ENCODE results near the gene RNU6-9.

RNU6-9 gene

DNA sequence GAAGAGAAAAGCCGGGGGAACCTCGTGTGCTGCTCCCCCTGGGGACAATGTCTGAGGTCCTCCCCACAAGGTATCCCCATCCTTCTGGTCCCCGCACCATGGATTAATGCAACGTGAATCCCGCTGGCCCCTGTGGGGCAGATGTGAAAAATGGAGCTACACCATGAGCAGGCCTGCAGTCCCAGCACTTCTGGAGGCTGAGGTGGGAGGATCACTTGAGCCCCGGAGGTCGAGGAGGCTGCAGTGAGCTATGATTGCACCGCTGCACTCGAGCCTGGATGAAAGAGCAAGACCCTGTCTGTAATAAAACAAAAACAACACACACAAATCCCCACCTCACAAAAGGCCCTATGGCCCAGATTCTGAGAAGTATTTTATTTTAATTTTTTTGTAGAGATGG, 35.0 kb upstream of the RNU6-9 start:
- Histone ChIP-seq H3K9me3 (ENCODE audit: insufficient read depth, low read length) (no peaks in the 10 kb centered on the region), H3F3A (ENCODE audit: insufficient read depth) (no peaks in the 10 kb centered on the region), H3K36me3 (ENCODE audit: low read length) (no peaks in the 10 kb centered on the region), H3K4me2 (ENCODE audit: low read depth, low read length, poor library complexity, severe bottlenecking) (no peak overlapping the region), H4K20me1 (ENCODE audit: low read depth, low read length) (no peaks in the 10 kb centered on the region), H3K9me2 (replicated peaks; ENCODE audit: insufficient read depth, low read length) (no peaks in the 10 kb centered on the region), H3K9ac (ENCODE audit: low read length) (no peak overlapping the region), H3K79me2 (ENCODE audit: insufficient read depth, low read length) (no peaks in the 10 kb centered on the region), H3K27ac (ENCODE audit: low read depth, low read length) (no peak overlapping the region), H2AFZ (ENCODE audit: low read depth, low read length, severe bottlenecking) (no peak overlapping the region), H3K27me3 (ENCODE audit: low read length) (no peaks in the 10 kb centered on the region), H3K4me3 (ENCODE audit: insufficient read depth, low read length, poor library complexity, severe bottlenecking) (no peak overlapping the region)
- TF ChIP-seq EZH2phosphoT487 (conservative IDR thresholded peaks at IDR 0.05; ENCODE audit: low read length) (no peak), CTCF (IDR thresholded peaks at IDR 0.05; ENCODE audit: insufficient read depth, low read length, poor library complexity, severe bottlenecking) (no peak)

DNA sequence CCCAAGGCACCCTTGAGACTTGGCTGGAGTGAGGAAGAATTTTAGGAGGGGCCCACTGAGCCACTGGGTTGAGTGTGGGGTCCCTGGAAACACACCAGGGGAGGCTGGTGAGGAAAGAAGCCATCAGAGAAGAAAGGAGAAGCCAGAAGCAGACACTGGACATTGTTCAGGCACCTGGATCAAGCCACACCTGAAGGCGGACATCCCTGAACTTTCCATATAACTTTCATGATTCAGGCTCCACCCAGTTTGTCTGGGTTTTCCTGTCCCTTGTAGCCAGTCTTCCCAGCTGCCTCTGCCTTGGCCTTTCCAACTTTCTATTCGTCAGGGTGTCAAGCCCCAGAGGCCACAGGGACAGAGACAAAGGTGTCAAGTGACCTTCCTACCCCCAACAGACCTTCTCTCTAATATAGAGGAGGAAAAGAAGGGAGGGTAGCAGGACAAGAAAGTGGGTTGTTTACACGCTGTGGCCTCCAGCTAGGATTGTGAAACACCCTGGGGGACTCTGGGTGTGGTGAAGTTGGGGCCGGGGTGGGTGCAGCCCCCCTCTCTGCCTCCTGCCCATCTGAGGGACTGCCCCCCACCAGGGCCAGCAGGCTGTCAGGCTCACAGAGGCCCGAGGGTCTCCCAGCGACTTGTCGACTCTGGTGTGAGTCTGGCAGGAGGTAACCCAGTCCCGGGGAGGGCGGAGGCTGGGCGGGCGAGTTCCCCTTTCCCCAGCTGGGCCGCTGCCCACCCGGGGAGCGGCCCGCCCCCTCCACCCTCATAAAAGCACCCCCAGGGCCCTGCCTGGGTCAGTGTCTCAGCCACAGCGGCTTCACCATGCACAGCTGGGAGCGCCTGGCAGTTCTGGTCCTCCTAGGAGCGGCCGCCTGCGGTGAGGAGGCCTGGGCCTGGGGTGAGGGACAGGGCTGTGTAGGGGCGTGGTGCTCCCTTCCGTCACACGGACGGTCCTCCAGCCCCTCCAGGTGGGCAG, 34.1 kb upstream of the RNU6-9 start, which contains the start of gene CFD:
CFD (plus strand) TSS at position 797 of the 976 bp plus-strand sequence; CDS start at position 823, 26 bp downstream.
- Histone ChIP-seq H3K9me3 (ENCODE audit: insufficient read depth, low read length) (no peaks in the 10 kb centered on the region), H3K4me3 (ENCODE audit: insufficient read depth, low read length, poor library complexity, severe bottlenecking) (no peak within 1 kb of the TSS), H3K79me2 (ENCODE audit: insufficient read depth, low read length) (no peaks in the 10 kb centered on the region), H3K9ac (ENCODE audit: low read length) (no peak within 1 kb of the TSS), H3K4me2 (ENCODE audit: low read depth, low read length, poor library complexity, severe bottlenecking) (no peak within 1 kb of the TSS), H3K27ac (ENCODE audit: low read depth, low read length) (no peak within 1 kb of the TSS), H2AFZ (ENCODE audit: low read depth, low read length, severe bottlenecking) (no peak within 1 kb of the TSS), H4K20me1 (ENCODE audit: low read depth, low read length) (no peaks in the 10 kb centered on the region), H3K9me2 (replicated peaks; ENCODE audit: insufficient read depth, low read length) (no peaks in the 10 kb centered on the region), H3F3A (ENCODE audit: insufficient read depth) (no peaks in the 10 kb centered on the region), H3K27me3 (ENCODE audit: low read length) (no peaks in the 10 kb centered on the region), H3K36me3 (ENCODE audit: low read length) (no peaks in the 10 kb centered on the region)
- TF ChIP-seq EZH2phosphoT487 (conservative IDR thresholded peaks at IDR 0.05; ENCODE audit: low read length) (no peak), CTCF (IDR thresholded peaks at IDR 0.05; ENCODE audit: insufficient read depth, low read length, poor library complexity, severe bottlenecking) (no peak)

GRCh38 chr19:861141-861755, 32.0 kb upstream of the RNU6-9 start:
- Histone ChIP-seq H3K4me3 (ENCODE audit: insufficient read depth, low read length, poor library complexity, severe bottlenecking) (no peak overlapping the region), H3K79me2 (ENCODE audit: insufficient read depth, low read length) (no peaks in the 10 kb centered on the region), H3K9ac (ENCODE audit: low read length) (no peak overlapping the region), H3K27ac (ENCODE audit: low read depth, low read length) (no peak overlapping the region), H3K36me3 (ENCODE audit: low read length) (no peaks in the 10 kb centered on the region), H3K4me2 (ENCODE audit: low read depth, low read length, poor library complexity, severe bottlenecking) (no peak overlapping the region), H3K27me3 (ENCODE audit: low read length) (no peaks in the 10 kb centered on the region), H3F3A (ENCODE audit: insufficient read depth) (no peaks in the 10 kb centered on the region), H4K20me1 (ENCODE audit: low read depth, low read length) (no peaks in the 10 kb centered on the region), H3K9me2 (replicated peaks; ENCODE audit: insufficient read depth, low read length) (no peaks in the 10 kb centered on the region), H3K9me3 (ENCODE audit: insufficient read depth, low read length) (no peaks in the 10 kb centered on the region), H2AFZ (ENCODE audit: low read depth, low read length, severe bottlenecking) (no peak overlapping the region)
- TF ChIP-seq CTCF (IDR thresholded peaks at IDR 0.05; ENCODE audit: insufficient read depth, low read length, poor library complexity, severe bottlenecking) = no peak
- TF ChIP-seq EZH2phosphoT487 (conservative IDR thresholded peaks at IDR 0.05; ENCODE audit: low read length) = no peak
